SK-N-SH (cell line): ENCODE data around the gene PIGL. TPM values are rescaled to one million over a fixed set of nuclear protein-coding genes. Genes with fewer than 3 reads are reported as not detected.

Experiments
- CTCF ChIA-PET: fragments of 300-600, 350-600 bp; formaldehyde crosslinking; extraction: SDS; loops from one replicate; lab custom pipeline; 2021; lab: Yijun Ruan, JAX
- POLR2A ChIA-PET: fragments of 350-600 bp; sonication (Branson Sonifier 250); formaldehyde crosslinking; extraction: SDS; loops from one replicate; lab custom pipeline; 2020; ENCODE audit warnings: antibody characterized with exemption, inconsistent platforms; lab: Yijun Ruan, JAX
- DNase-seq: peaks from one replicate; pipeline ENCODE4 v3.0.0; 2012
- H2AFZ ChIP-seq: fragments of 200-600 bp; sonication (generic); 2 replicates; pipeline ENCODE4 v1.8.1; 2016; ENCODE audit warnings: antibody characterized with exemption, mild to moderate bottlenecking, low read depth
- H3F3A ChIP-seq: fragments of 200-600 bp; sonication (generic); replicated peaks from 2 replicates; pipeline ENCODE3; 2016; ENCODE audit warnings: antibody characterized with exemption, mild to moderate bottlenecking; ENCODE audit not compliant: insufficient read depth
- H3K27ac ChIP-seq, 2 experiments: fragments of 200-500 bp in 1 of 2; fragments of 200-600 bp in 1 of 2; sonication (Bioruptor generic) in 1 of 2; sonication (generic), shearing (Covaris generic) in 1 of 2; 2 replicates each; pipeline versions ENCODE4 v1.5.1 to v1.6.1; 2014 to 2016; ENCODE audit warnings: low read depth in 2 of 2, inconsistent platforms in 1 of 2, low read length in 1 of 2, mild to moderate bottlenecking in 1 of 2, mixed read lengths in 1 of 2
- H3K27me3 ChIP-seq: fragments of 200-600 bp; sonication (generic), shearing (Covaris generic); 2 replicates; pipeline ENCODE4 v1.6.1; 2016; ENCODE audit warnings: mixed run types; ENCODE audit not compliant: insufficient read depth
- H3K36me3 ChIP-seq, 2 experiments: fragments of 200-500 bp in 1 of 2; fragments of 200-600 bp in 1 of 2; sonication (Bioruptor generic) in 1 of 2; sonication (generic) in 1 of 2; replicated peaks in 1 of 2; 2 replicates each; pipeline versions ENCODE3 to v1.5.1; 2014 to 2016; ENCODE audit warnings: low read length in 1 of 2, mild to moderate bottlenecking in 1 of 2; ENCODE audit not compliant: insufficient read depth in 2 of 2, control insufficient read depth in 1 of 2
- H3K4me1 ChIP-seq, 2 experiments: fragments of 200-500 bp in 1 of 2; fragments of 200-600 bp in 1 of 2; sonication (Bioruptor generic) in 1 of 2; sonication (generic), shearing (Covaris generic) in 1 of 2; 2 replicates each; pipeline versions ENCODE4 v1.5.1 to v1.6.1; 2014 to 2016; ENCODE audit warnings: low read depth in 1 of 2, low read length in 1 of 2, mixed run types in 1 of 2; ENCODE audit not compliant: insufficient read depth in 2 of 2, control insufficient read depth in 1 of 2
- H3K4me2 ChIP-seq: fragments of 200-600 bp; sonication (generic), shearing (Covaris generic); 2 replicates; pipeline ENCODE4 v1.6.1; 2017; ENCODE audit warnings: mixed run types
- H3K4me3 ChIP-seq, 2 experiments: fragments of 200-500 bp in 1 of 2; fragments of 200-600 bp in 1 of 2; sonication (Bioruptor generic) in 1 of 2; sonication (generic), shearing (Covaris generic) in 1 of 2; 2 replicates each; pipeline versions ENCODE4 v1.5.1 to v1.8.1; 2014 to 2016; ENCODE audit warnings: low read depth in 2 of 2, inconsistent platforms in 1 of 2, low read length in 1 of 2, mild to moderate bottlenecking in 1 of 2, mixed read lengths in 1 of 2, moderate library complexity in 1 of 2
- H3K79me2 ChIP-seq: fragments of 200-600 bp; sonication (generic); 2 replicates; pipeline ENCODE4 v1.8.1; 2017; ENCODE audit warnings: mild to moderate bottlenecking; ENCODE audit not compliant: insufficient read depth
- H3K9ac ChIP-seq: fragments of 200-600 bp; sonication (generic); 2 replicates; pipeline ENCODE4 v1.6.1; 2017; ENCODE audit warnings: mixed run types
- H3K9me2 ChIP-seq: fragments of 200-600 bp; sonication (generic); 2 replicates; pipeline ENCODE4 v1.6.1; 2017; ENCODE audit warnings: mixed run types
- H3K9me3 ChIP-seq: fragments of 200-600 bp; sonication (generic); 2 replicates; pipeline ENCODE4 v1.6.1; 2017; ENCODE audit warnings: mixed run types, mild to moderate bottlenecking, moderate library complexity
- H4K20me1 ChIP-seq: fragments of 200-600 bp; sonication (generic); 2 replicates; pipeline ENCODE4 v1.6.1; 2017; ENCODE audit warnings: mild to moderate bottlenecking, mixed run types; ENCODE audit not compliant: insufficient read depth
- CHD2 ChIP-seq: fragments of 150-350 bp; IDR thresholded peaks from 2 replicates; pipeline ENCODE4 v1.6.1; 2018; ENCODE audit warnings: low read length; ENCODE audit not compliant: partially characterized antibody
- EP300 ChIP-seq, 2 experiments: IDR thresholded peaks; 2 replicates each; pipeline versions ENCODE4 v1.4.0 to v1.6.1; 2012; ENCODE audit warnings: borderline replicate concordance in 1 of 2, low read depth in 1 of 2, low read length in 1 of 2
- FOXJ3 ChIP-seq: sonication (generic); formaldehyde crosslinking; IDR thresholded peaks from 2 replicates; pipeline ENCODE4 v1.5.1; 2020; ENCODE audit warnings: mild to moderate bottlenecking, missing genetic modification reagents
- FOXM1 ChIP-seq: IDR thresholded peaks from 2 replicates; pipeline ENCODE4 v1.4.0; 2012; ENCODE audit warnings: low read depth, mild to moderate bottlenecking
- GABPA ChIP-seq: IDR thresholded peaks from 2 replicates; pipeline ENCODE4 v1.4.0; 2012; ENCODE audit warnings: low read depth, mild to moderate bottlenecking
- GATA2 ChIP-seq: sonication (generic); formaldehyde crosslinking; IDR thresholded peaks from 2 replicates; pipeline ENCODE4 v1.5.0; 2020; ENCODE audit warnings: mild to moderate bottlenecking, missing genetic modification reagents
- NFIC ChIP-seq: IDR thresholded peaks from 2 replicates; pipeline ENCODE4 v1.4.0; 2012; ENCODE audit warnings: borderline replicate concordance
- NRF1 ChIP-seq: IDR thresholded peaks from 2 replicates; pipeline ENCODE4 v1.6.1; 2012; ENCODE audit warnings: low read depth, mild to moderate bottlenecking, low read length
- REST ChIP-seq: IDR thresholded peaks from 2 replicates; pipeline ENCODE4 v1.6.1; 2012; ENCODE audit warnings: mild to moderate bottlenecking, low read depth, low read length, moderate library complexity
- RFX5 ChIP-seq: IDR thresholded peaks from 2 replicates; pipeline ENCODE4 v1.6.1; 2012; ENCODE audit warnings: mild to moderate bottlenecking, improper control_type of control experiment, low read length
- RXRA ChIP-seq: IDR thresholded peaks from 2 replicates; pipeline ENCODE4 v1.4.0; 2012; ENCODE audit warnings: low read depth, mild to moderate bottlenecking, borderline replicate concordance
- SIN3A ChIP-seq: IDR thresholded peaks from 2 replicates; pipeline ENCODE4 v1.6.1; 2012; ENCODE audit warnings: low read depth, mild to moderate bottlenecking, low read length, moderate library complexity, borderline replicate concordance
- TCF12 ChIP-seq: IDR thresholded peaks from 2 replicates; pipeline ENCODE4 v1.4.0; 2012
- USF2 ChIP-seq: fragments of 150-350 bp; IDR thresholded peaks from 2 replicates; pipeline ENCODE4 v1.6.1; 2017; ENCODE audit warnings: antibody characterized with exemption, low read length, low read depth, borderline replicate concordance
- WGBS: methylation state at CpG from one replicate; pipeline ENCODE4 v1.1.6; 2017; ENCODE audit warnings: low lambda C conversion rate; 5-methylcytosine and 5-hydroxymethylcytosine counted together
- polyA plus RNA-seq, 3 experiments: library from polyadenylated mRNA; depleted of rRNA; stranded (reverse); fragments of >200 nt; gene quantifications; 2 replicates each; pipeline ENCODE4 v1.2.3, GENCODE V29; 2012
- TF ChIP-seq, protein P1 (sequence below): IDR thresholded peaks from 2 replicates; pipeline ENCODE4 v1.4.0; 2012; ENCODE audit warnings: low read depth

Gene PIGL
- polyA plus RNA-seq, 1 of the 3 experiments (the other 2 are of a cell fraction) = 34.0 TPM

DNA sequence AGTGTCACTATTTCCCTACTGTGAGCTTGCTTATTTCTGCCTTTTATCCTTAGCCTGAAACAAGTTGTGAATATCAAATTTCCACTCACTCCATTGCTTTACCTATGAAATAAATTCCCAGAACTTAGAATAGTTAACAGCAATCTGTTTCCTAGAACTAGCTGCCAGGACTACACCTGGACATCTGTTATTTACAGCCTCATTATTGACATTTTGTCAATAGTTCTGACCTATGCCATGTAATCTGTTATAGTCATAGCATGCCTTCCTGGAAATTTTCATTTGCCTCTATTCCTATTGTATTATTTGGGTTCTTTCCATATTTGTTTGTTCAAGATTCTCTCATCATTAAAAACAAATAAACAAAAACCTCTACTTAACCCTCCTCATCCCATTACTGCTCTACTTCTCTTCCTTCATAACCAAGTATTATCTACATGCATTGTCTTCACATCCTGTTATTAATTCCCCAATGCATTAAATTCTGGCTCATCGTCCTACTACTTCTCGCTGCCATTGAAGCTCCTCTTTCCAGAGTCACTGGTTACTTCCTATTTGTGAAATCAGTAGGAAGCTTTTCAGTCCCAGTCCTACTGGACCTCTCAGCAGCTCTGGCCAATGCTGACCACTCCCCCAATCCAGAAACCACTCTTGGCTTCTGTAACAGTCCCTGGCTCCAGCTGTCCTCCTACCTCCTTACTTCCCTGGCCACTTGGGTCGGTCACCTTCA, 55.3 kb downstream of the PIGL start:
- 0 out of 2 replicates have a peak, but pooled peaks cover 2% of the 10 kb centered on the region for H4K20me1 ChIP-seq
- peaks cover 0 to 6% of the 10 kb centered on the region in 2 experiments; a peak in 1 of 4 replicates for H3K4me1 ChIP-seq
- TF ChIP-seq, protein P1, sequence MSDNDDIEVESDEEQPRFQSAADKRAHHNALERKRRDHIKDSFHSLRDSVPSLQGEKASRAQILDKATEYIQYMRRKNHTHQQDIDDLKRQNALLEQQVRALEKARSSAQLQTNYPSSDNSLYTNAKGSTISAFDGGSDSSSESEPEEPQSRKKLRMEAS = no peak
- TF ChIP-seq GATA2 (CRISPR knock-in tag) = no peak
- TF ChIP-seq NRF1 = no peak
- no peak for TF ChIP-seq NFIC
- TF ChIP-seq FOXJ3 (CRISPR knock-in tag) = no peak
- TF ChIP-seq EP300 (IDR thresholded peaks at IDR 0.05; ENCODE audit: borderline replicate concordance in 1 of 2, low read depth in 1 of 2, low read length in 1 of 2) = no peak
- TF ChIP-seq FOXM1 = no peak
- no peak for TF ChIP-seq SIN3A
- TF ChIP-seq GABPA = no peak
- TF ChIP-seq USF2 = no peak
- TF ChIP-seq REST = no peak
- no peak for TF ChIP-seq RXRA
- no peak for TF ChIP-seq RFX5
- no peak for TF ChIP-seq TCF12
- no peak for TF ChIP-seq CHD2
- no peak overlapping the region for H3K4me3 ChIP-seq
- H2AFZ ChIP-seq = no peak overlapping the region
- H3K9me3 ChIP-seq = 0 out of 2 replicates have a peak, but pooled peaks cover 1% of the 10 kb centered on the region
- H3F3A ChIP-seq = peaks cover 23% of the 10 kb centered on the region
- CTCF ChIA-PET = no interaction called here
- no peak for DNase-seq
- H3K9ac ChIP-seq = no peak overlapping the region
- no peak overlapping the region for H3K4me2 ChIP-seq
- H3K79me2 ChIP-seq = no peaks in the 10 kb centered on the region; the same call in 1 of the 2 replicates
- peaks cover 0 to 2% of the 10 kb centered on the region in 2 experiments for H3K36me3 ChIP-seq
- 96% methylated on average over 3 of the region's 3 CpGs for WGBS
- H3K9me2 ChIP-seq = no peaks in the 10 kb centered on the region
- POLR2A ChIA-PET = no interaction called here
- H3K27ac ChIP-seq = no peak overlapping the region
- no peaks in the 10 kb centered on the region for H3K27me3 ChIP-seq
